ENCODE data around the gene SGPP2.
A peak's percentile ranks its signal among the peaks of the same experiment; 100 is the strongest.

SGPP2 gene

DNA sequence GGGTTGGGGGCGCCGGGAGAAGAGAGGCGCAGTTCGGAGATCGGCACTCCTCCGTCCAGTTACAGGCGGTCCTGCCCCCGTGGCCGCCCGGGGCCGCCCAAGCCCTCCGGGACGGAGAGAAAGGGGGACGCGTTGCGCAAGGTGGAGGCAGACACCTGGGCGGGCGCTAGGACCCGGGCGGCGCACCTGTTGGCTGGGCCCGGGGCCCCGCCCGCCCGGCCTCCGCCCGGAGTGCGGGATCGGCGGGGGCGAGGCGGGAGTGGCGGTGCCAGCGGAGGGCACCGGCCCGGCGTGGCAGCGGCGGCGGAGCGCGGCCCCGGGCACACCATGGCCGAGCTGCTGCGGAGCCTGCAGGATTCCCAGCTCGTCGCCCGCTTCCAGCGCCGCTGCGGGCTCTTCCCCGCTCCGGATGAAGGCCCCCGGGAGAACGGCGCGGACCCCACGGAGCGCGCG, at the start of gene SGPP2 (continued):
- TF ChIP-seq, protein P1, sequence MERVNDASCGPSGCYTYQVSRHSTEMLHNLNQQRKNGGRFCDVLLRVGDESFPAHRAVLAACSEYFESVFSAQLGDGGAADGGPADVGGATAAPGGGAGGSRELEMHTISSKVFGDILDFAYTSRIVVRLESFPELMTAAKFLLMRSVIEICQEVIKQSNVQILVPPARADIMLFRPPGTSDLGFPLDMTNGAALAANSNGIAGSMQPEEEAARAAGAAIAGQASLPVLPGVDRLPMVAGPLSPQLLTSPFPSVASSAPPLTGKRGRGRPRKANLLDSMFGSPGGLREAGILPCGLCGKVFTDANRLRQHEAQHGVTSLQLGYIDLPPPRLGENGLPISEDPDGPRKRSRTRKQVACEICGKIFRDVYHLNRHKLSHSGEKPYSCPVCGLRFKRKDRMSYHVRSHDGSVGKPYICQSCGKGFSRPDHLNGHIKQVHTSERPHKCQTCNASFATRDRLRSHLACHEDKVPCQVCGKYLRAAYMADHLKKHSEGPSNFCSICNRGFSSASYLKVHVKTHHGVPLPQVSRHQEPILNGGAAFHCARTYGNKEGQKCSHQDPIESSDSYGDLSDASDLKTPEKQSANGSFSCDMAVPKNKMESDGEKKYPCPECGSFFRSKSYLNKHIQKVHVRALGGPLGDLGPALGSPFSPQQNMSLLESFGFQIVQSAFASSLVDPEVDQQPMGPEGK (tag by site-specific recombination; IDR thresholded peaks at IDR 0.05), result 0 out of 2 replicates have a peak, but pooled peaks have one; percentile 18
- TF ChIP-seq KLF1 (tag by site-specific recombination; IDR thresholded peaks at IDR 0.05) (peak; percentile 27; the same call in 1 of the 2 replicates), ZNF629 (tag by site-specific recombination; IDR thresholded peaks at IDR 0.05) (no peak), MYNN (tag by site-specific recombination; IDR thresholded peaks at IDR 0.05; ENCODE audit: borderline replicate concordance) (no peak), ZNF2 (tag by site-specific recombination; IDR thresholded peaks at IDR 0.05) (no peak), ZNF529 (tag by site-specific recombination; IDR thresholded peaks at IDR 0.05; ENCODE audit: insufficient replicate concordance) (no peak), ZNF610 (tag by site-specific recombination; IDR thresholded peaks at IDR 0.05; ENCODE audit: borderline replicate concordance) (0 out of 2 replicates have a peak, but pooled peaks have one; percentile 7), ZNF23 (tag by site-specific recombination; IDR thresholded peaks at IDR 0.05; ENCODE audit: borderline replicate concordance) (no peak)
- TF ChIP-seq, protein P2, sequence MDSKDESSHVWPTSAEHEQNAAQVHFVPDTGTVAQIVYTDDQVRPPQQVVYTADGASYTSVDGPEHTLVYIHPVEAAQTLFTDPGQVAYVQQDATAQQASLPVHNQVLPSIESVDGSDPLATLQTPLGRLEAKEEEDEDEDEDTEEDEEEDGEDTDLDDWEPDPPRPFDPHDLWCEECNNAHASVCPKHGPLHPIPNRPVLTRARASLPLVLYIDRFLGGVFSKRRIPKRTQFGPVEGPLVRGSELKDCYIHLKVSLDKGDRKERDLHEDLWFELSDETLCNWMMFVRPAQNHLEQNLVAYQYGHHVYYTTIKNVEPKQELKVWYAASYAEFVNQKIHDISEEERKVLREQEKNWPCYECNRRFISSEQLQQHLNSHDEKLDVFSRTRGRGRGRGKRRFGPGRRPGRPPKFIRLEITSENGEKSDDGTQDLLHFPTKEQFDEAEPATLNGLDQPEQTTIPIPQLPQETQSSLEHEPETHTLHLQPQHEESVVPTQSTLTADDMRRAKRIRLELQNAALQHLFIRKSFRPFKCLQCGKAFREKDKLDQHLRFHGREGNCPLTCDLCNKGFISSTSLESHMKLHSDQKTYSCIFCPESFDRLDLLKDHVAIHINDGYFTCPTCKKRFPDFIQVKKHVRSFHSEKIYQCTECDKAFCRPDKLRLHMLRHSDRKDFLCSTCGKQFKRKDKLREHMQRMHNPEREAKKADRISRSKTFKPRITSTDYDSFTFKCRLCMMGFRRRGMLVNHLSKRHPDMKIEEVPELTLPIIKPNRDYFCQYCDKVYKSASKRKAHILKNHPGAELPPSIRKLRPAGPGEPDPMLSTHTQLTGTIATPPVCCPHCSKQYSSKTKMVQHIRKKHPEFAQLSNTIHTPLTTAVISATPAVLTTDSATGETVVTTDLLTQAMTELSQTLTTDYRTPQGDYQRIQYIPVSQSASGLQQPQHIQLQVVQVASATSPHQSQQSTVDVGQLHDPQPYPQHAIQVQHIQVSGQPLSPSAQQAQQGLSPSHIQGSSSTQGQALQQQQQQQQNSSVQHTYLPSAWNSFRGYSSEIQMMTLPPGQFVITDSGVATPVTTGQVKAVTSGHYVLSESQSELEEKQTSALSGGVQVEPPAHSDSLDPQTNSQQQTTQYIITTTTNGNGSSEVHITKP (tag by site-specific recombination; IDR thresholded peaks at IDR 0.05), result peak; percentile 94

DNA sequence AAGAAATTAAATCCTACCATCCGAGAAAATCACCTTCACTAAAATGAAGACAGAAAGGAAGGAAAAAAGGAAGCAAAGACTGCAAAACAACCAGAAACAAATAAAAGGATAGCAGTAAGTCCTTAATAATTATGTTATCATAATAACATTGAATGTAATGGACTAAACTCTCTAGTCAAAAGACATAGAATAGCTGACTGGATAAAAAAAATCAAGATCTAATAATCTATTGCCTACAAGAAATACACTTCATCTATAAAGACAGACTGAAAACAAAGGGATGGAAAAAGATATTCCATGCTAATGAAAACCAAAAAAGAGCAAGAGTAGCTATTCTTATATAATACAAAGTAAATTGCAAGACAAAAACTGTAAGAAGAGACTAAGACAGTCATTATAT, 48.5 kb upstream of the SGPP2 start:
- Histone ChIP-seq H3K4me3 (ENCODE audit: low read depth, low read length) (no peak overlapping the region), H3K36me3 (ENCODE audit: control insufficient read depth in 2 of 2, insufficient read depth in 1 of 2, low read length in 2 of 2) (no peaks in the 10 kb centered on the region), H3K27ac (ENCODE audit: extremely low read depth, low read depth, low read length) (no peak overlapping the region), H3K9me3 (ENCODE audit: control insufficient read depth, insufficient read depth, low read depth, low read length) (no peaks in the 10 kb centered on the region), H3K4me1 (ENCODE audit: control insufficient read depth, insufficient read depth, low read length) (no peaks in the 10 kb centered on the region)
- POLR2A ChIA-PET, result no interaction called here
- CTCF ChIA-PET, result no interaction called here
- TF ChIP-seq ZBTB1 (tag by site-specific recombination; IDR thresholded peaks at IDR 0.05) (no peak), ZNF24 (tag by site-specific recombination; IDR thresholded peaks at IDR 0.05) (no peak), GLI4 (tag by site-specific recombination; IDR thresholded peaks at IDR 0.05) (no peak), ZNF311 (tag by site-specific recombination; IDR thresholded peaks at IDR 0.05; ENCODE audit: borderline replicate concordance) (no peak), ZBTB20 (tag by site-specific recombination; IDR thresholded peaks at IDR 0.05) (no peak), ZNF266 (tag by site-specific recombination; IDR thresholded peaks at IDR 0.05; ENCODE audit: low read depth) (no peak), ZNF223 (tag by site-specific recombination; IDR thresholded peaks at IDR 0.05) (no peak), ZNF239 (tag by site-specific recombination; IDR thresholded peaks at IDR 0.05) (no peak), ZNF560 (tag by site-specific recombination; IDR thresholded peaks at IDR 0.05; ENCODE audit: borderline replicate concordance) (no peak), SP7 (tag by site-specific recombination; IDR thresholded peaks at IDR 0.05) (no peak), ZNF664 (tag by site-specific recombination; IDR thresholded peaks at IDR 0.05) (no peak), ZNF785 (tag by site-specific recombination; IDR thresholded peaks at IDR 0.05) (no peak), GLIS1 (tag by site-specific recombination; IDR thresholded peaks at IDR 0.05) (no peak), ZNF843 (tag by site-specific recombination; IDR thresholded peaks at IDR 0.05) (no peak), ZNF501 (tag by site-specific recombination; IDR thresholded peaks at IDR 0.05) (no peak), ZNF707 (tag by site-specific recombination; IDR thresholded peaks at IDR 0.05) (no peak), ZNF292 (tag by site-specific recombination; IDR thresholded peaks at IDR 0.05; ENCODE audit: borderline replicate concordance, low read depth) (no peak), ZNF423 (tag by site-specific recombination; IDR thresholded peaks at IDR 0.05) (no peak)
- TF ChIP-seq, protein P3, sequence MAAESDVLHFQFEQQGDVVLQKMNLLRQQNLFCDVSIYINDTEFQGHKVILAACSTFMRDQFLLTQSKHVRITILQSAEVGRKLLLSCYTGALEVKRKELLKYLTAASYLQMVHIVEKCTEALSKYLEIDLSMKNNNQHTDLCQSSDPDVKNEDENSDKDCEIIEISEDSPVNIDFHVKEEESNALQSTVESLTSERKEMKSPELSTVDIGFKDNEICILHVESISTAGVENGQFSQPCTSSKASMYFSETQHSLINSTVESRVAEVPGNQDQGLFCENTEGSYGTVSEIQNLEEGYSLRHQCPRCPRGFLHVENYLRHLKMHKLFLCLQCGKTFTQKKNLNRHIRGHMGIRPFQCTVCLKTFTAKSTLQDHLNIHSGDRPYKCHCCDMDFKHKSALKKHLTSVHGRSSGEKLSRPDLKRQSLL (tag by site-specific recombination; IDR thresholded peaks at IDR 0.05), result no peak
- TF ChIP-seq, protein P4, sequence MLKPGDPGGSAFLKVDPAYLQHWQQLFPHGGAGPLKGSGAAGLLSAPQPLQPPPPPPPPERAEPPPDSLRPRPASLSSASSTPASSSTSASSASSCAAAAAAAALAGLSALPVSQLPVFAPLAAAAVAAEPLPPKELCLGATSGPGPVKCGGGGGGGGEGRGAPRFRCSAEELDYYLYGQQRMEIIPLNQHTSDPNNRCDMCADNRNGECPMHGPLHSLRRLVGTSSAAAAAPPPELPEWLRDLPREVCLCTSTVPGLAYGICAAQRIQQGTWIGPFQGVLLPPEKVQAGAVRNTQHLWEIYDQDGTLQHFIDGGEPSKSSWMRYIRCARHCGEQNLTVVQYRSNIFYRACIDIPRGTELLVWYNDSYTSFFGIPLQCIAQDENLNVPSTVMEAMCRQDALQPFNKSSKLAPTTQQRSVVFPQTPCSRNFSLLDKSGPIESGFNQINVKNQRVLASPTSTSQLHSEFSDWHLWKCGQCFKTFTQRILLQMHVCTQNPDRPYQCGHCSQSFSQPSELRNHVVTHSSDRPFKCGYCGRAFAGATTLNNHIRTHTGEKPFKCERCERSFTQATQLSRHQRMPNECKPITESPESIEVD (tag by site-specific recombination; IDR thresholded peaks at IDR 0.05), result no peak
